SK-N-SH (cell line): Measurements from ENCODE around the gene POLDIP3.

ENCODE experiments used
- POLR2AphosphoS5 ChIP-seq: IDR thresholded peaks from 2 replicates; pipeline ENCODE4 v1.6.1; 2012; ENCODE audit warnings: low read depth, low read length
- RCOR1 ChIP-seq: fragments of 150-350 bp; IDR thresholded peaks from 2 replicates; pipeline ENCODE4 v1.6.1; 2017; ENCODE audit warnings: antibody characterized with exemption, low read length
- RFX5 ChIP-seq: IDR thresholded peaks from 2 replicates; pipeline ENCODE4 v1.6.1; 2012; ENCODE audit warnings: mild to moderate bottlenecking, improper control_type of control experiment, low read length
- SMC3 ChIP-seq: IDR thresholded peaks from 2 replicates; pipeline ENCODE4 v1.6.1; 2012; ENCODE audit warnings: low read depth, low read length, improper control_type of control experiment
- TF ChIP-seq, protein P1 (sequence below): IDR thresholded peaks from 2 replicates; pipeline ENCODE4; 2012
- TF ChIP-seq, protein P2 (sequence below): fragments of 200-600 bp; sonication (generic); IDR thresholded peaks from 2 replicates; pipeline ENCODE4 v1.6.1; 2017; ENCODE audit warnings: antibody characterized with exemption, mild to moderate bottlenecking, moderate library complexity
- TF ChIP-seq, protein P3 (sequence below): IDR thresholded peaks from 2 replicates; pipeline ENCODE4 v1.4.0; 2012; ENCODE audit warnings: low read depth

DNA sequence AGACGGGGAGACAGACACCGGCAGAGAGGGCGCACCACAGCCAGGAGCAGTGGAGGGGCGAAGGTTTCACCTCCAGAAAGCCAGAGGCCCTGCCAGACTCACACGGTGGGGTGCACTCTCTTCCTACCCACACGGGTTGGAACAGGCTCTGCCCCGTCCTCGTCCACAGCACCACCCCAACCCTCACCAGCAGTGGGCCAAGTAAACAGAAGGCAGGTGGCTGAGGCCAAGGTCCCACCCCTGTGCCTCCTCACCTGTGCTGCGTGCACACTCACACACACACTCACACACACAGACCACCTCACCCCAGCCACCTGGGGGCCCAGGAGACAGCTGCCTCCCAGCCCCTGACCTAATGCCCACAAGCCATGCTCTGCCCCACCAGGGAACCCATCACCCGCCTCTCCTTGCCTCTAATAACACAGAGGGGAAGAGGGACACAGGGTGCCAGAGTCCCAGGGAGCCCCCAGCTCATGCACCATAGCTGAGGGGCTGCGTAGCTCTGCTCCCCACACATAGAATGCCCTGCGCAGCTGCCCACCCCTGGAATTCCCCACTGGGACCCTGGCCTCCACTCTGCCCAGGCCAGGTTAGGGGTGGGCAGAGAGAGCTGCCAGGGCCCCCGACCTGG, 31.4 kb upstream of the POLDIP3 start:
- TF ChIP-seq, protein P1, sequence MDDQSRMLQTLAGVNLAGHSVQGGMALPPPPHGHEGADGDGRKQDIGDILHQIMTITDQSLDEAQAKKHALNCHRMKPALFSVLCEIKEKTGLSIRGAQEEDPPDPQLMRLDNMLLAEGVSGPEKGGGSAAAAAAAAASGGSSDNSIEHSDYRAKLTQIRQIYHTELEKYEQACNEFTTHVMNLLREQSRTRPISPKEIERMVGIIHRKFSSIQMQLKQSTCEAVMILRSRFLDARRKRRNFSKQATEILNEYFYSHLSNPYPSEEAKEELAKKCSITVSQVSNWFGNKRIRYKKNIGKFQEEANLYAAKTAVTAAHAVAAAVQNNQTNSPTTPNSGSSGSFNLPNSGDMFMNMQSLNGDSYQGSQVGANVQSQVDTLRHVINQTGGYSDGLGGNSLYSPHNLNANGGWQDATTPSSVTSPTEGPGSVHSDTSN, result no peak
- TF ChIP-seq, protein P2, sequence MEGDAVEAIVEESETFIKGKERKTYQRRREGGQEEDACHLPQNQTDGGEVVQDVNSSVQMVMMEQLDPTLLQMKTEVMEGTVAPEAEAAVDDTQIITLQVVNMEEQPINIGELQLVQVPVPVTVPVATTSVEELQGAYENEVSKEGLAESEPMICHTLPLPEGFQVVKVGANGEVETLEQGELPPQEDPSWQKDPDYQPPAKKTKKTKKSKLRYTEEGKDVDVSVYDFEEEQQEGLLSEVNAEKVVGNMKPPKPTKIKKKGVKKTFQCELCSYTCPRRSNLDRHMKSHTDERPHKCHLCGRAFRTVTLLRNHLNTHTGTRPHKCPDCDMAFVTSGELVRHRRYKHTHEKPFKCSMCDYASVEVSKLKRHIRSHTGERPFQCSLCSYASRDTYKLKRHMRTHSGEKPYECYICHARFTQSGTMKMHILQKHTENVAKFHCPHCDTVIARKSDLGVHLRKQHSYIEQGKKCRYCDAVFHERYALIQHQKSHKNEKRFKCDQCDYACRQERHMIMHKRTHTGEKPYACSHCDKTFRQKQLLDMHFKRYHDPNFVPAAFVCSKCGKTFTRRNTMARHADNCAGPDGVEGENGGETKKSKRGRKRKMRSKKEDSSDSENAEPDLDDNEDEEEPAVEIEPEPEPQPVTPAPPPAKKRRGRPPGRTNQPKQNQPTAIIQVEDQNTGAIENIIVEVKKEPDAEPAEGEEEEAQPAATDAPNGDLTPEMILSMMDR, result no peak
- TF ChIP-seq RFX5 (no peak), POLR2AphosphoS5 (no peak), SMC3 (no peak), RCOR1 (no peak)
- TF ChIP-seq, protein P3, sequence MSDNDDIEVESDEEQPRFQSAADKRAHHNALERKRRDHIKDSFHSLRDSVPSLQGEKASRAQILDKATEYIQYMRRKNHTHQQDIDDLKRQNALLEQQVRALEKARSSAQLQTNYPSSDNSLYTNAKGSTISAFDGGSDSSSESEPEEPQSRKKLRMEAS, result no peak
